Adipose tissue (tissue), 3 donors: Measurements from ENCODE around the gene TBC1D2. TPM values are rescaled to one million over a fixed set of nuclear protein-coding genes. Genes with fewer than 3 reads are reported as not detected.

Experiments used
- H3K27ac ChIP-seq: one replicate; pipeline ENCODE4 v1.5.1; 2013; ENCODE audit warnings: low read depth, low read length
- WGBS, 3 donors: extraction: QIAGEN DNeasy Blood & Tissue Kit; methylation state at CpG; one replicate each; pipeline ENCODE4 v1.1.7; 2013; 5-methylcytosine and 5-hydroxymethylcytosine counted together
- polyA plus RNA-seq, 3 donors: library from polyadenylated mRNA; stranded (reverse); fragments of 200-250 nt; gene quantifications; one replicate each; pipeline ENCODE4 v1.2.3, GENCODE V29; 2013
- donor health status: healthy with polysubstance abuse.
- donor health status: Bipolar disorder and iron deficiency.
- donor health status: healthy.

Gene TBC1D2
- polyA plus RNA-seq, 3 donors = 2.6 to 6.9 (median 5.7) TPM

DNA sequence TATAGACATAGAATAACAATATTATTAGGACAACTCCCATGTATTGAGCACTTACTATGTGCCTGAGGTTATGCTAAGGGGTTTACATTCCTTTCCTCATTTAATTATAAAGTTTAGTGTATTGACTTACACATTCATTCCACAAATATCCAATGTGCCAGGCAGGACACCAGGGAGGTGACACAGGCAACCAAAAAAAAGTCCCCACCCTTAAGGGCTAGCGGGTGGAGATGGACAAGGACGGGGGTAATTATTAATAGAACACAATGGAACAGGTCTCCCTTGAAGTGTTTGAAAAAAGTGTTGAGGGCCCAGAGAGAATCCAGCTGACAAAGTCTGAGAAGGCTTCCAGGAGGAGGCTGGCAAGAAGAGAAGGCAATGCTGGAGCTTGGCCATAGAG lies 5.7 kb downstream of the TBC1D2 start:
- 70 to 85% (median 76%) methylated on average over 2 of the region's 2 CpGs for WGBS, 3 donors
- no peak overlapping the region for H3K27ac ChIP-seq

DNA sequence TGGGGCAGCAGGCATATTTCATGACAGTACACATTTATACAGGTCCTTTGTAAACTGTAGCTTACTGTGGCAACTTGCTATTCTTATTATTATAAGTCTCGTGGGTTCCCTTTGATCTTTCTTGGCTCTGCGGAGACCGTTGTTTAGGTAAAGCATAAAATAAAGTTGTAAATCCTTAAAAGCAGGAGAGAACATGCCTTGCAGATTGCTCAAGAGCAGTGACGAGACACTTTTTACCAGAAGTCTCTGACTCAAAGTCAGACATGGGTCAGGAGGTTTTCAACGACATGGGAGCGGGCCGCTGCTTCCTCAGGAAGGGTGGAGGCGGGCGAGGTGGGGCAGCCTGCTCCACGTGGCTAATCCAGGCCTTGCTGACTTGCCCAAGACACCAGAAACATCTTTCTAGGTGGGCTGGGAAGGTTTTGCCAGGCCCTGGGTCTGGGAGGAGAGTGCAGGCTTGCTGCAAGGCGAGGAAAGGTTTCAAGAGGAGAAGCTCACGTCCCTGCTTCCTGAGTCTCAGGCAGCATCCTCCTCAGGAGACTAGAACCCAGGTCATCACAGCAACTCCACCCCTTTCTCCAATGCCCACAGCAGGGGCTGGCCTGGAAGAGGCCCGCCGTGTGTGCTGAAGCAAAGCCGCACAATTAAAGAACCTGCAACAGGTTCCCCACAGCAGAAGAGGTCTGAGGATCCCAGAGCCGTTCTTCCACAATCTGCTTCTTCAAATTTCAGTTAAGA lies 6.5 kb downstream of the TBC1D2 start:
- no peak overlapping the region for H3K27ac ChIP-seq
- 44 to 72% (median 53%) methylated on average over 16 of the region's 16 CpGs for WGBS, 3 donors

DNA sequence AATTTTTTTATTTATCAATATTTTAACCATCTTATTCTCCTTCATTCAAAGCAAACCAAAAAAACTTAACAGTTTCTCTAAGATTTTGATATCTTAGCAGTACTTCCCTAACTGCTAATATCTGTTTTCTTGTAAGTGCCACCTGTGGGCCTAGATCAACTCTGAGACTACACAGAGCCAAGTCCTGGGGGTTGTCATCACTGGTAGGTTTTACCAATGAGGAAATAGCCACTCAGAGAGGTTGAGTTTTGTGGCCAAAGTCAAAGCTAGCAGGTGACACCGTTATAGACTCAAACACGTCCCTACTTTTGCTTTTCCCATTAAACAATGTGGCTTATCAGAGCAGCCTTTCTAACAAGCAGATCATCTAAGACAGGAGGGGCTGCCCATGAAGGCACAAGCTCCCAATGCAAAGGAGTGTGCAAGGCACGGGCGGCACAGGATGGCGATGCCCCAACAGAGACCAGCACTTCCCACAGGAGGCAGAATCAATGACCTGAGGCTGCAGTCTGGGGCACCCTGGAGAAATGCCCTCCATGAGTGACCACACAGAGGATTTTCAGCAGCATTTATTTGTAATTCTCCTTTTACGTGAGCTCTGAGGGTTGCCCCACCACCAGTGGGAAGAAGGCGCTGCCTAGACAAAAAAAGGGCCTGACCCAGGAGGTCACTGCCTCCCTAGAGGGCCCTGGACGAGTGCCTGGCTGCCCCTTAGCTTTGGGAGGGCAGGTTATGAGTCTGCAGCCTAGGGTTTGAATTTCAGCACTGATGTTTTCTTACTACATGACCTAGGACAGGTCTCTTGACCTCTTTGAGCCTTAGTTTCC lies 7.4 kb downstream of the TBC1D2 start:
- no peak overlapping the region for H3K27ac ChIP-seq
- 62 to 85% (median 63%) methylated on average over 8 of the region's 8 CpGs for WGBS, 3 donors

DNA sequence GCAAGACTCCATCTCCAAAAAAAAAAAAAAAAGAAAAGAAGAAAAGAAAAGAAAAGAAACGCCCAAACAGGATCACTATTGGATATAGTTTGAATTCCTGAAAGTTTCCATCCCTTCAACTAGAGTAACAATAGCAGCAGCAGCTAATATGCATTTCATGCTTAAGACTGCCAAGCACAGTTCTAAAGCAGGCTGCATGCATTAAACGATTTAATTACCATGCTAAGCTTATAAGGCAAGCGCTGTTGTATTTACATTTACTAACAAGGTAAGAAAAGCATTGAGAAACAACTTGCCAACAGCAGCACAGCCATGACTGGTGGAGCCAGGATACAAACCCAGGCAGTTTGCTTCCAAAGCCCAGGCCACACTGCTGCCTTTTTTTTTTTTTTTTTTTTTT lies 13.0 kb downstream of the TBC1D2 start:
- 83 to 91% (median 89%) methylated on average over 3 of the region's 3 CpGs for WGBS, 3 donors
- no peak overlapping the region for H3K27ac ChIP-seq

DNA sequence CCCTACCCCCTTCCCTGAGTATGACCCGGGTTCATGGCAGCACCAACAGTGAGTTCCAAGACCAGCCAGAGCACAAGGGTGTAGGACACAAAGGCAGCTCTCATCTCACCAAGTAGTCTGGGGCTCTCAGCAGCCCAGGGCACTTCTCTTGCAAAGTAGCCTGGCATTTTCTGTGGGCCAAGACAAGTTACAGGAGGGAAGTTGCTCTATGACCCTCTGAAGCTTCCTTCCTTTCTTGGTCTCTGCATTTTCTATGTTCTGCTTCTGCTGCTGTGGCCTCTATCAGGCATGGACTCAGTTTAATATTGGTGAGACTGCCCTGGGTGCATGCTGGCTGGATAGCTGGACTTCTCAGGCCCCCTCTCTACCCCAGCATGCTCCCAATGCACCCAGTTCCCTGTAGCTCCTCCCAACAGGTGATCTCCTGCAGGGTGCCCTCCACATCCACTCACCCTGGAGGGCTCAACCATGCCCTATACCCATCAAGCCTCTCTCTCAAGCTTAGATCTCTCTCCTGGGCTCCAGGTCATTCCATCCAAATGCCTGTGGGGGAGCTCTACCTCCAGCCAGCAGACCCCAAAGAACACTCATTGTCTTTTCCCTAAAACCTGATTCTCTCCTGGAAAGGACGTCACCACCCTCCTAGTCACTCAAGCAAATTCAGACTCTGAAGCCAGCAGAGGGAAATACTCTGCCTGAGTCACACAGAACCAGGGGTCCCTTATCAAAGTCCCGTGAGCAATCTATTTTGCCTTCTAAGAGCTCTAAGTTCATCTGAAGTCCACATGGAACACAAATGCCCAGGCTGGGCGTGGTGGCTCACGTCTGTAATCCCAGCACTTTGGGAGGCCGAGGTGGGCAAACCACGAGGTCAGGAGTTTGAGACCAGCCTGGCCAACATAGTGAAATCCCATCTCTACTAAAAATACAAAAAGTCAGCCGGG lies 13.8 kb downstream of the TBC1D2 start:
- 79 to 91% (median 85%) methylated on average over 8 of the region's 8 CpGs for WGBS, 3 donors
- no peak overlapping the region for H3K27ac ChIP-seq

DNA sequence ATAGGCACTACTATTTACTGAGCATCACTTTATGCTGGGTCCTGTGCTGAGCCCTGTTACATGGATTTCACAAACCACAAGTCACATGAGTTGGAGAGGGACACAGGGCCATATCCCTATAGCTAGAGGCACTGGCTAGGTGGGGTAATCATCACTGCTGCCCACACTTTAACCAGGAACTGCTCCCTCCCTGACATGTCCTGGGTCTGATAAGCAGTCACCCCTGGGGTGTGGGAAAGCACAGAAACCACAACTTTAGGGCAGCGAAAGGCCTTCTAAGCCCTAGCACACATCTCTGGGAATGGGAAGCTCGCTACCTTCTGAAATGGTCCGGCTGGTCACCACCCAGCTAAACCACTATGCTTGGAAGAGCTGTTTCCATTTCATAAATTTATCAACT lies 15.0 kb downstream of the TBC1D2 start:
- WGBS, 3 donors = 70 to 86% (median 81%) methylated on average over 3 of the region's 3 CpGs
- H3K27ac ChIP-seq = no peak overlapping the region

DNA sequence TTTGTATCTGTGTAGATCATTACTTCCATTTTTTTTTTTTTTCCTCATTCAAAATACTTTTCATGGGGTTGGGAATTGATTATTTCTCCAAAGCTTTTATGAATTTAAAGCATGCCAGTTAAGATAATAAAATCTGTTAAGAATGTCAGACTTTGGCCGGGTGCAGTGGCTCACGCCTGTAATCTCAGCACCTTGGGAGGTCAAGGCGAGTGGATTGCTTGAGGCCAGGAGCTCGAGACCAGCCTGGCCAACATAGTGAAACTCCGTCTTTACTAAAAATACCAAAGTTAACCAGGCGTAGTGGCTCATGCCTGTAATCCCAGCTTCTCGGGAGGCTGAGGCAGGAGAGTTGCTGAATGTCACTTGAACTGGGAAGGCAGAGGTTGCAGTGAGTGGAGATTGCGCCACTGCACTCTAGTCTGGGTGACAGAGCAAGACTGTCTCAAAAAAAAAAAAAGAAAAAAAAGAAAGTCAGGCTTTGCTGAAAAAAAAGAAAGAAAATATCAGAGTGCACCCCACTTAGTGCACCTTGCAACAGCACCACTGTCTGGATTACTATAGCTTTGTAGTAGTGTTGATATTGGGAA lies 18.5 kb downstream of the TBC1D2 start:
- WGBS, 3 donors = 62 to 84% (median 73%) methylated on average over 8 of the region's 8 CpGs
- no peak overlapping the region for H3K27ac ChIP-seq

DNA sequence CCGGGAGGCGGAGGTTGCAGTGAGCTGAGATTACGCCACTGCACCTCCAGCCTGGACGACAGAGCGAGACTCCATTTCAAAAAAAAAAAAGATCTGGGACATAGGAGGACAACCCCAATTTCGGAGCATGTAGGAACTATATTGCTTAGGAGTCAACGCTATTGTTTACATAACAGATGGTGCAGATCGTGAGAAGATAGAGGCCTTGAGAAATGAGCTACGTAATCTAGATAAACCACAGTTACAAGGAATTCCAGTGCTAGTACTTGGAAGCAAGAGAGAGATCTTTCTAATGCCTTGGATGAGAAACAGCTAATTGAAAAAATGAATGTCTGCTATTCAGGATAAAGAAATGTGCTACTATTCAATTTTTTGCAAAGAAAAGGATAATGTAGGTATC lies 20.3 kb downstream of the TBC1D2 start:
- no peak overlapping the region for H3K27ac ChIP-seq
- 81 to 87% (median 83%) methylated on average over 9 of the region's 9 CpGs for WGBS, 3 donors

DNA sequence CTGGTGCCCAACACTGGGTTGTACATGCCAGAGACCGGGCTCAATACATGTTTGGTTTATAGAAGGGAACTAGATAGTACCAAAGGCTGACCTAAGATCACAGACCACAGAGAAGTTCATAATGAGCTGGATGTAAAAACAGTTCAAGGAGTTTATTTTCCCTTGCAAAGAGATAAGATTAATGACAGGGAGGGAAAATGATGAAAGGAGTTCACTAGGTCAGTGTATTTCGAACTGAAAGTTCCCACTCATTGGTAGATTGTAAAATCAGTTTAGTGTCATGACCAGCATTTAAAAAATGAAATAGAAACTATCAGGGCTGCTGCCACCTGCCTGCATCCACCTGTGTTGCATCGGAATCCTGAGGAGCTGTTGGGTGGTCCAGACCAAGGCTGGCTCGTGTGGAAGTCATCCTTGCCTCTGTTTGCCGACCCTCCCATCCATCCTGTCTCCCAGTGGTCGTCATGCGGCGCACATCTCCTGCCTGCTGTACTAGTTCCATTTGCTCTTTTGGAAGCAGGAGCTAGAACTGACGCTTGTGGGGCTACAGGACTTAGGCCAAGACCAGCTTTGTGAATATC lies 21.1 kb downstream of the TBC1D2 start:
- 75 to 81% (median 78%) methylated on average over 9 of the region's 9 CpGs for WGBS, 3 donors
- H3K27ac ChIP-seq = no peak overlapping the region

DNA sequence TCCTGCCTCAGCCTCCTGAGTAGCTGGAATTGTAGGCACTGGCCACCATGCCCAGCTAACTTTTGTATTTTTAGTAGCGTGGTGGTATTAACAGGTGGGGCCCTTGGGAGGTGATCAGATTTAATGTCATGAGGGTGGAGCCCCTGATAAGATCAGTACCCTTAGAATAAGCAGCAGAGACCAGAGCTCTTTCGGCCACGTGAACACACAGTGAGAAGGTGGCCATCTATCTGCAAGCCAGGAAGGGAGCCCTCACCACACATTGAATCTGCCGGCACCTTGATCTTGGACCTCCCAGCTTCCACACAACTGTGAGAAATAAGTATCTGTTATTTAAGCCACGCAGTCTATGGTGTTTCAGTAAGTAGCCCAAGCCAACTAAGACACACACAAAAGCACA lies 22.5 kb downstream of the TBC1D2 start:
- 94 to 97% (median 94%) methylated on average over 5 of the region's 5 CpGs for WGBS, 3 donors
- H3K27ac ChIP-seq = no peak overlapping the region

DNA sequence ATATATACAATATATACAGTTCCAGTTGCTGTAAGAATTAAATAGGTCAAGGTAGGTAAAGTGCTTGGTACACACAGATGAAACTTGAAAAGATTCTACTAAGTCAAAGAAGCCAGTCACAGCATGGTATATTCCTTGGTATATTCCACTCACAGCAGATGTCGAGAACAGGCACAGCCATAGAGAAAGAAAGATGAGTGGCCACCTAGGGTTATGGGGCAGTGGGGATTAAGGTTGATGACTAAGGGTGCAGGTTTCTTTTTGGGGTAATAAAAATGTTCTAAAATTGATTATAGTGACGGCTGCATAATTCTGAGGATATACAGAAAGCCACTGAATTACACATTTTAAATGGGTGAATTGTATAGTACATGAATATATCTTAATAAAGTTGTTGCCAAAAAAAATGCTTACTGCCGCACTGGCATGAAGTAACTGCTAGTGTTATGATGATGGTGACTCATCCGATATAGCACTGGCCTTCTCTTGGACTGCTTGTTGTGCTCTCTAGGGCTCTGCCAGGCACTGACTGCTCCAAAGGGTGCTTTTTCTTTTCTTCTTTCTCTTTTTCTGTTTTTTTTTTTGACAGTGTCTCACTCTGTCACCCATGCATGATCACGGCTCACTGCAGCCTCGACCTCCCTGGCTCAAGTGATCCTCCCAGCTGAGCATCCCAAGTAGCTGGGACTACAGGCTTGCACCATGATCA lies 23.5 kb downstream of the TBC1D2 start:
- H3K27ac ChIP-seq = no peak overlapping the region
- 83 to 90% (median 87%) methylated on average over 6 of the region's 6 CpGs for WGBS, 3 donors

DNA sequence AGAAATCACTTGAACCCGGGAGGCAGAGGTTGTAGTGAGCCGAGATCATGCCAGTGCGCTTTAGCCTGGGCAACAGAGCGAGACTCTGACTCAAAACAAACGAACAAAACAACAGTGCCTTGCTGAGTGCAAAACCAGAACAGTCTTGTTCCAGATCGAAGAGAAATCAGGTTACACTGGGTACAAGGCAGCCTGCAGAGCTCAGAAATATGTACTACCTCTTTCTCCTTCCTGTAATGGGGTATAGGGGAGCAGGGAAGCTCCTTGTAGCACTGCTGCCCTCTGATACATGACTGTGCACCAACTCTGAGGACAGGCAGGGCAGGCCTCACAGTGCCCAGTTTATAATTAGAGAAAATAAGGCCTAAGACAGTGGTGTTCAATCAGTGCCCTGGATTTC lies 24.7 kb downstream of the TBC1D2 start:
- no peak overlapping the region for H3K27ac ChIP-seq
- 92 to 94% (median 92%) methylated on average over 6 of the region's 6 CpGs for WGBS, 3 donors

DNA sequence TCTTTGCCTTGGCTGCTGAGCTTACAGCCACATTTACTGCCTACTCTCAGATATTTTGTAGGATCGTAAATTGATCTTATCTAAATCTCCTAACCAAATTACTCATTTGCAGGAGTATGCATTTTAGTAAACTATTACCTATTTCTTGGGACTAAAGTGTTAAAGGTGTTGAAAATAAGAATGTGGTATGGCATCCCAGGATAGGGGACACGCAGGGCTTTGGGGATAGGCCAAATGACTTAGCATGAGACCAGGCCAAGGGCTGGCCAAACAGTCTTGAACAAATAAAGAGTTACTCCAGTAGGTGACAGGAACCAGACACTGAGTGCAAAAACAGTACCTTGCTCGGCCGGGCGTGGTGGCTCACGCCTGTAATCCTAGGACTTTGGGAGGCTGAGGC lies 25.1 kb downstream of the TBC1D2 start:
- 91 to 96% (median 95%) methylated on average over 6 of the region's 6 CpGs for WGBS, 3 donors
- H3K27ac ChIP-seq = no peak overlapping the region

DNA sequence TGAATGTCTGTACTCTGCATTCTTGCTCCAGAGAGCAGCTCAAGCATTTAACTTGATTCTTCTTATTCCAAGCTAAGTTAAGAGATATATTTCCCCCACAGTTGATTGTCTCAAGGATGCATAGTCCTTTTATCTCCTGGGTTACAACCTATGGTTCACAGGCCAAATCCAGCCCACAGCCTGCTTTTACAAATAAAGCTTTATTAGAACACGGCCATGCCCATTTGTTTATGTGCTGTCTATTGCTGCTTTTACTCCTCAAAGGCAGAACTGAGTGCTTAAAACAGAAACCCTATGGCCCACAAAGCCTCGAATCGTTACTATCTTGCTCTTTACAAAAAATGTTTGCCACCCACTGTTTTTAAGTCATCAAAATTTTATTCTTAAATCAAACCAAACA lies 25.8 kb downstream of the TBC1D2 start:
- 87 to 93% (median 89%) methylated on average over 3 of the region's 3 CpGs for WGBS, 3 donors
- H3K27ac ChIP-seq = no peak overlapping the region

DNA sequence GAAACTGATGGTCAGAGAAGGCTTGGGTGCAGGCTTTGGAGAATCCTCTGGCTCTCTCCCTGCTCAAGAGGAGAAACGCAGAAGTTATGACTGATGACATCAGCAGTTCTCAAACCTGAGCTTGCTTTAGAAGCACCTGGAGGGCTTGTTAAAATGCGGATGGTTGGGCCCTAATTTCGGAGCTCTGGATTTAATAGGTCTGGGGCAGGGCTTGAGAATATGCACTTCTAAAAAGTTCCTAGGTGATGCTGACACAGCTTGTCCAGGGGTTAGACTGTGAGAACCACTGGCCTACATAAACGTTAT lies 26.4 kb downstream of the TBC1D2 start:
- H3K27ac ChIP-seq = no peak overlapping the region
- WGBS, 3 donors = 82 to 86% (median 83%) methylated on average over 4 of the region's 4 CpGs

DNA sequence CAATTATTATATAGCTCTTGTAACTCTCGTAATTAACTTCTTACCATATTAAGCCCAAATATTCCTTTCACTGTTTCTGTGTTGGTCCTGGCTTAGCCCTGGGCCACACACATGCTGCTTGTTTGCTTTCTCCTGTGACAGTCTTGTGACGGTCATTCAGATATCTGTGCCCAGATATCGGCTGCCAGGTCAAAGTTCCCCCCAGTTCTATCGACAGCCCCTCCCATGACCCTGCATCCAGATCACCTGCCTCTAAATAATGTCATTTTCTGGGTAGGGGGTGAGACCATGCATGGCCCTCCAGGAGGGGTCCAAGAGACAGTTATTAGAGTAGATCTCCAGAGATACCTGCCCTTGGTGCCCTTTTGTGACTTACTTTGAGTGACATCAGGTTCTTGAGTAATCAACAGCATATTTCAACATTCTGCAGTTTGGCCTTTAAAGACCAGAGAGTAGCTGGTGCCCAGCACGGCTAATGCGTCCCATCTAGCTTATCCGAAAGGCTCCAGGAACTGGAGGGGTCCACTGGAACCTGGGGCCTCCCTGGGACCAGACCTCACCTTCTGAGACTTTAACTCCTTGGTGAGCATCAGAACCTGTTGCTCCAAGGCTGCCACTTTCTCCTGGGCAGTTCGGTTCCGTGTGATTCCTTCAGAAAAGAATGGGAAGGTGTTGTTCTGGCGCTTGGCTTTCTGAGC lies 26.9 kb downstream of the TBC1D2 start:
- H3K27ac ChIP-seq = no peak overlapping the region
- WGBS, 3 donors = 70 to 87% (median 71%) methylated on average over 10 of the region's 10 CpGs

DNA sequence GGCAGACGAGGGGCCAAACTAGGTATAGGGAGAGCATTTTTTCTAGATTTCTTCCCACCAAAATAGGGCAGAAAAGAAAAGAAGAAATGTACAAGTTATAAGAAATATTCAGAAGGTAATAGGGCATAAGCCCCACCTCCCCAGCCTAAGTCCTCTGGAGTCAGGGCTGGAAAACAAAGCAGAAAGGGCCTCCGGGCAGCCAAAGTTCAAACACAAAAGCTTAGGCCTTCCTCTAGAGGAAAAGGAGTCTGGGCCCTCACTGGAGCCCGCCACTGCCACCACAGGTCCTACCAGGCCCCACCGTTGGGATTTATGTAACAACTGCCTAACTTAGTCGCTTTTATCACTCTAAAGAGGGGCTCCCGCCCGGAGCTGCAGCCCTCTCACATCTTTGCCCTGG lies 27.6 kb downstream of the TBC1D2 start:
- H3K27ac ChIP-seq = no peak overlapping the region
- 81 to 86% (median 83%) methylated on average over 7 of the region's 7 CpGs for WGBS, 3 donors
